GM04503 (cell line): Measurements from ENCODE around the gene RASGRP4.
"Not testable (repeated sequence)": the region's sequence is repeated elsewhere in the genome, so short reads cannot be mapped to it uniquely, and the experiment has no call there.

Source experiments
- DNase-seq: peaks from one replicate; pipeline ENCODE4 v3.0.0-alpha.2; 2012; ENCODE audit warnings: low read depth

Gene RASGRP4

GRCh38 chr19:38445362-38445761, 19.3 kb upstream of the RASGRP4 start:
- DNase-seq: no peak

- no peak for DNase-seq
Measured at GRCh38 chr19:38444026-38444425, 18.0 kb upstream of the RASGRP4 start.

- DNase-seq: no peak
Measured at GRCh38 chr19:38443458-38443999, 17.5 kb upstream of the RASGRP4 start.

- no peak for DNase-seq
Measured at GRCh38 chr19:38442736-38443135, 16.7 kb upstream of the RASGRP4 start.

- DNase-seq: no peak
Measured at GRCh38 chr19:38441657-38442348, 15.8 kb upstream of the RASGRP4 start.

DNA sequence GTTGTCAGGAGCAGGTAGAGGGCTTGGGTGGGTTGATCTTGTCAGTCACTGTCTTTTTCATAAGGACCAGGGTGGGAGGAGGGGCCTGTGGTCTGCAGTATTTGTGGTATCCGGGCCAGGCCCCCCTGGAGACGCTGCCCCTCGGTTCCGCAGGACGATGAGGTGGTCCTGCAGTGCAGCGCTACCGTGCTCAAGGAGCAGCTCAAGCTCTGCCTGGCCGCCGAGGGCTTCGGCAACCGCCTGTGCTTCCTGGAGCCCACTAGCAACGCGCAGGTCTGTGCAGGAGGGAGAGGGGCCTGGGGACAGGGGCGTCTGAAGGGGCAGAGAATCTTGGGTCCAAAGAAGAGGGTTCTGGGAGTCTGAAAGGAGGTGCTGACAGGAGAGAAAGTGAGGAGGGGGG, 14.6 kb upstream of the RASGRP4 start:
- DNase-seq: no peak

DNA sequence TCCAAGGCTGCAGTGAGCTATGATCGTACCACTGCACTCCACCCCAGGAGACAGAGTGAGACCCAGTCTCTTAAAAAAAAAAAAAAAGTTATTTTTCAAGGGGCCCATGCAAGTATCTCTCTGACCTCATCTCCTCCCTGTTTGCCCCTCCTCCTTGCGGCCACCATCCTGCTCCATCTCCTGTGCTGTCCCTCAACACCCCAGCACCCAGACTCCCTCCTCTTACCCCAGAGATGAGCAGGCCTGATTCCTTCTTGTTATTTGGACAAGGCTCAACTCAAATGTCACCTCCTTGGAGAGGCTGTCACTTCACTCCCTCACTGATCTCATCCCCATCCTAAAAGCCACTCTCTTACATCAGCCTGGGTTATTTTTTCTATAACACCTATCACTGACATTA, 11.9 kb upstream of the RASGRP4 start:
- no peak for DNase-seq

- no peak for DNase-seq
Measured at GRCh38 chr19:38437295-38437694, 11.3 kb upstream of the RASGRP4 start.

- DNase-seq: no peak
Measured at GRCh38 chr19:38434549-38435051, 8.6 kb upstream of the RASGRP4 start.

DNA sequence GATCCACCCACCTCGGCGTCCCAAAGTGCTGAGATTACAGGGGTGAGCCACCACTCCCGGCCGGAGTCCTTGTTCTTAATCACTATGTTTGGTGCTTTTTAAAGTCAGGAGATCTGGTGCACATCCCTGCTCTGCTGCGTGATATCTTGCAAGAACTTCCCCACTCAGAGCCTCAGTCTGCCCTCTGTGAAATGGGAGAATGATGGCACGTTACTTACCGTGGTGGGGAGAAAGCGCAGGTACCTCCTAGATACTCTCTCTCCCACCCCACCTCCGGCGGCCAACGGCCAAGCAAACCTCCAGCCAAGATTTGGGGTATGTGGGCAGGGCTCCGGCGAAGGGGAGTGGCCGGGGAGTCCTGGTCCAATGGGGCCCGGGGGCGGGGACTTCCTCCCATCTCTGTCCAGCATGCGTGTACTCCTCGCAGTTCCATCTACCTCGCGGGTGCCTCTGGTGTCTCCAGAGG, 7.3 kb upstream of the RASGRP4 start, which contains the start of gene RYR1:
Gene RYR1, plus strand, starts transcription at position 424 of the 466 bp plus-strand sequence. CDS start 139 bp downstream, outside the sequence.
- no peak for DNase-seq

GRCh38 chr19:38430931-38431330, 4.9 kb upstream of the RASGRP4 start:
- no peak for DNase-seq

GRCh38 chr19:38429811-38430156, 3.8 kb upstream of the RASGRP4 start:
- no peak for DNase-seq

- no peak for DNase-seq
Measured at GRCh38 chr19:38429055-38429810, 3.2 kb upstream of the RASGRP4 start.

DNA sequence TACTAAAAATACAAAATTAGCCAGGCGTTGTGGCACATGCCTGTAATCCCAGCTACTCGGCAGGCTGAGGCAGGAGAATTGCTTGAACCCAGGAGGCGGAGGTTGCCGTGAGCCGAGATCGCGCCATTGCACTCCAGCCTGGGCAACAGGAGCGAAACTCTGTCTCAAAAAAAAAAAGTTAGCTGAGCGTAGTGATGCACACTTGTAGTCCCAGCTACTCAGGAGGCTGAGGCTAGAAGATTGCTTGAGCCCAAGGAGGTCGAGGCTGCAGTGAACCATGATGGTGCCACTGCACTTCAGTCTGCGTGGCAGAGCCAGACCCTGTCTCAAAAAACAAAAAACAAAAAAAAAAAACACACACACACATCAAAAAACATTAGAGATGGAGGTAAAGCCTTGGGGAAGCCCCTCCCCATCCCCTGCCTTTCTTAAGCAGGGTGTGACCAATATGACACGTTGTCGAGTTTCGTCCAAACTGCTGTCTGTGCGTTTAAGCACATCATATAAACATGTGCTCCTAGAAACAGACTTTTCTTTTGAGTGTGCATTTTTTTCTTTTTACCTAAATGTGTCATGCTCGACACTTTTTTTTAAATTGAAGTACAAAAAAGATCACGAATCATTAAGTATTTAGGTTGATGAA, 1.1 kb upstream of the RASGRP4 start:
- DNase-seq: not testable (repeated sequence)

DNA sequence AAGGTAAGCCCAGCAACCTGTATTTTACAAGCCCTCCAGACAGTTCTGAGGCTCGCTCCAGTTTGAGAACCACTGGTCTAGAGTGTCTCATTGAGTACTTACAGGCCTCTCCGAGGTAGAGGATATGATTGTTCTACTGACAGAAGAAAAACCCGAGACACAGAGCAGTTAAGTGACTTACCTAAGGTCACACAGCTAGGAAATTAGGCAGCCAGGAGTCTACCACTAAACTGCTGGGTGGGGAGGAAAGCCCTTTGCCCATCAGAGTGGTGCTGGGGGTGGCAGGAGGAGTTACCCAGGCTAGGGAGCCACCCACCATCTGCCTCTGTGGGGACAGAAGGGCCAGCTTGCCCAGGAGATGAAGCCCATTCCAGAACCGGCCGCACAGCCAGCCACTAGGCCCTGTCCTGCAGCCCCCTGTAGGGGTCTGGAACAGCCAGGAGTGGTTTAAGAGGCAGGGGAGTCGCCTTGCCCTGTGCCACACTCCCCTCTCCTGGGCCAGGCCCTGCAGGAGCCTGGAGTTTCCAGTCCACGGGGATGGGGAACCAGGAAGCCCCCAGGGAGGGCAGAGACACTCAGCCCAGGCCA, 703 bp downstream of the RASGRP4 start:
- DNase-seq: no peak

DNA sequence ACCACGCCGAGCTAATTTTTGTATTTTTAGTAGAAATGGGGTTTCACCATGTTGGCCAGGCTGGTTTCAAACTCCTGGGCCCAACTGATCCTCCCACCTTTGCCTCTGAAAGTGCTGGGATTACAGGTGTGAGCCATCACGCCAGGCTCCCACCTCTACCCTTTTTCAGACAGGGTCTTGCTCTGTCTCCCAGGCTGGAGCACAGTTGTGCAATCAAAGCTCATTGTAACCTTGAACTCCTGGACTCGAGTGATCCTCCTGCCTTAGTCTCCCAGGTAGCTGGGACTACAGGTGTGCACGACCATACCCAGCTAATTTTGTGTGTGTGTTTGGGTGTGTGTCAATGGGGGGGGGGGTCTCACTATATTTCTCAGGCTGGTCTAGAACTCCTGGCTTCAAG, 1.7 kb downstream of the RASGRP4 start:
- no peak for DNase-seq

DNA sequence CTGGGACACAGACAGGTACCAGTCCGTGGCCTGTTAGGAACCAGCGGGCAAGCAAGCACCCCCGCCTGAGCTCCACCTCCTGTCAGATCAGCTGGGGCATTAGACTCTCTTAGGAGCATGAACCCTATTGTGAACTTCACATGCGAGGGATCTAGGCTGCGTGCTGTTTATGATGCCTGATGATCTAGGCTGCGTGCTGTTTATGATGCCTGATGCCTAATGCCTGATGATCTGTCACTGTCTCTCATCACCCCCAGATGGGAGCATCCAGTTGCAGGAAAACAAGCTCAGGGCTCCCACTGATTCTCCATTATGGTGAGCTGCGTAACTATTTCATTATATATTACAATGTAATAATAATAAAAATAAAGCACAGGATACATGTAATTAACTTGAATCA, 3.6 kb downstream of the RASGRP4 start:
- DNase-seq: no peak

DNA sequence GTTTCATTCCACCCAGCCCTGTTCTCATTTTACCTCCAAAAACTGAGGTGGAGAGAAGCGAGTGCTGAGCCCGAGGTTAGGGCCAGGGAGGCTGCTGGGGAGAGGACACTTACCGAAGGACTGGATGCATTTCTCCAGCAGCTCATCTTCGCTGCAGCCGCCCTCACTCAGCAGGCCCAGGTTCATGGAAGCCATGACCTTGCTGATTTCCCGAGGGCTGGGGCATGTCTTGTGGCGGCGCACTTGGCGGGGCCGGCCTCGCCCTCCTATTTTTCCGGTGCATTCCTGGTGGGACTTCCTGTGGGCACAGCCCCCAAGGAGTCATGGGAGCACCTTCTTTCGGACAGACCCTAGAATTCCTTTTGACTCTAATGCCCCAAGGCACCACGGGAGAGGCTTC, 4.2 kb downstream of the RASGRP4 start:
- no peak for DNase-seq

GRCh38 chr19:38420935-38421334, 5.1 kb downstream of the RASGRP4 start:
- no peak for DNase-seq

DNA sequence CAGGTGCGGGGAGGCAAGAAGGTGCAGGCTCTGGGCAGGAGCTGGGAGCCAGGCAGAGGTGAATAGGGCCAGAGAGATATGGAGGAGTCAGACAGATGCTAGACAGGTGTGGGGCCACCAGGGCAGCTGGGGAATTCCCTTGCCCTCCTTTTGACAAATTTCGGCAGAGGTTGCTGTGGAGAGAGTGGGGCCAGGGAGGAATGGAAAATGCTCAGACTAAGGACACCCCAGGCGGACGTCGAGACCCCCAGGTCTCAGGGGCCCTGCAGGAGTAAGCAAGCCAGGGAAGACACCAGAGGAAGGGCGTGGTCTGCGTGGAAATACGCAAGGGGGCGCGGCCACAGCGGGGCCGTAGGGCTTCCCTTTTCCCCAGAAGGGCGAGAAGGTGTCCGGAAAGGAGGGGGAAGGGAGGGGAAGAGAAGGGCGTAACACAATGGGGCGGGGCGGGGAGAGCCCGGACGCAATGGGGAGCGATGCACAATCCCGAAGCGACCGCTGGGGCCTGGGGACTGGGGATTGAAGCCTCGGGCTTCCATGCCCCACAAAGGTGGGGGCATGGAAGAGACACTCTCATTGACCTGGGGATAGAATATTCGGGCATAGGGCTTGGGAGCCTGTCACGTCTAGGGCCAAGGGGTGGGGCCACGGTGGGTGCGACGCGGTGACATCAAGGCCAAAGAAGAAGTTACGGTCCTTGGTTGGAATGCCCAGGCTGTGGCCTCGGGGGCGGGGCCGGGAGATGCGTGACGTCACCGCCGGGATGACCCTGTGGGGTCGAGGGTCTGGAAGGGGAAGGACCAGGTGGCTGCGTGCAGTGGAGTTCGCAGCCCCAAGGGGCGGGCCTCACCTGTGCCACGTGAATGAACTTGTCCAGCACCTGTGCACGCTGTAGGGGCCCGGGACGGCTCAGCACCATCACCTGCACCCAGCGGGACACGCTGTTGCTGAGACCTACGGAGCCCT, 8.2 kb downstream of the RASGRP4 start:
- no peak for DNase-seq

- no peak for DNase-seq
Measured at GRCh38 chr19:38417146-38417543, 8.9 kb downstream of the RASGRP4 start.
